ENCODE data around the gene CSTA.

CSTA gene

GRCh38 chr3:122366379-122366749, 41.3 kb downstream of the CSTA start:
- in situ Hi-C loops (cut with MboI; ENCODE audit: low sequenced_read_pairs), result no loop called here

- in situ Hi-C loops (cut with MboI; ENCODE audit: low sequenced_read_pairs), result no loop called here
These were observed 49.0 kb downstream of the CSTA start for GRCh38 chr3:122374034-122374433.

- in situ Hi-C loops (cut with MboI; ENCODE audit: low sequenced_read_pairs), result no loop called here
These were observed 52.9 kb downstream of the CSTA start for GRCh38 chr3:122377975-122378374.

GRCh38 chr3:122382888-122383666, 58.0 kb downstream of the CSTA start, which contains the start of gene MIX23:
MIX23 (minus strand) TSS chr3:122383231; CDS start chr3:122383224, 7 bp downstream.
- in situ Hi-C loops (cut with MboI; ENCODE audit: low sequenced_read_pairs), result no loop called here

- in situ Hi-C loops (cut with MboI; ENCODE audit: low sequenced_read_pairs), result no loop called here
These were observed 59.0 kb downstream of the CSTA start, which contains the start of gene FAM162A for GRCh38 chr3:122383771-122384697. FAM162A (plus strand) TSS chr3:122384182; CDS start chr3:122384266, 84 bp downstream.

GRCh38 chr3:122387709-122388108, 62.7 kb downstream of the CSTA start:
- in situ Hi-C loops (cut with MboI; ENCODE audit: low sequenced_read_pairs), result no loop called here

- in situ Hi-C loops (cut with MboI; ENCODE audit: low sequenced_read_pairs), result no loop called here
These were observed 64.1 kb downstream of the CSTA start for GRCh38 chr3:122389197-122389596.

- in situ Hi-C loops (cut with MboI; ENCODE audit: low sequenced_read_pairs), result no loop called here
These were observed 64.8 kb downstream of the CSTA start for GRCh38 chr3:122389892-122390291.

GRCh38 chr3:122390665-122391064, 65.6 kb downstream of the CSTA start:
- in situ Hi-C loops (cut with MboI; ENCODE audit: low sequenced_read_pairs), result no loop called here

Data from HL-60/S4 treated with phorbol 12-myristate 13-acetate at 8.2 ng/mL for 4 days and 3 days (cell line).